GM18519 (cell line): Measurements from ENCODE around the gene ACYP2.

Experiments
- ATAC-seq: cut with Tn5 transposase; IDR thresholded peaks from one replicate; pipeline ENCODE4 v1.9.1; 2021; ENCODE audit warnings: mild to moderate bottlenecking, moderate library complexity; ENCODE audit not compliant: unreplicated experiment, low FRiP score

ACYP2 gene

DNA sequence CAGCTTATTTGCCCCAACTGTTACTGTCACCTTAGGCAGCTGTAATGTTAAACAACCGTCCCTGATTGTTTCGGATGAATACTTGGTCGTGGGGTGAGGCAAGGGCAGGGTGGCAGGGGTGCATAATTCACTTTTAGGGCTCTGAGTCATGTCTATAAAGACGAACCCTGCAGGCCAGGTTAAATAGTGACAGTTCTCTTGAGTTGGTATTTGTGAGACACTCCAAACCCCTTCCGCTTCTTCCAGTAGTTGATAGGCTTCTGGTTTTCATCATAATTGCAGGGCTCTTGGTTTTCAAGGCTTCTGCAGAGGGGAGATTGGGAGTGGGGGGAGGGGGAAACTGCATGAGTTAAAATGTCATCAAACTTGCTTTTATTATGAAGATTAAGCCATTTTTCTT lies 237.8 kb downstream of the ACYP2 start:
- no peak for ATAC-seq
